ENCODE data around the gene SCGB1D1. TPM values are rescaled to one million over a fixed set of nuclear protein-coding genes. Genes with fewer than 3 reads are reported as not detected.

Gene SCGB1D1
- polyA plus RNA-seq, 1 donor from 2014 or later: not detected

DNA sequence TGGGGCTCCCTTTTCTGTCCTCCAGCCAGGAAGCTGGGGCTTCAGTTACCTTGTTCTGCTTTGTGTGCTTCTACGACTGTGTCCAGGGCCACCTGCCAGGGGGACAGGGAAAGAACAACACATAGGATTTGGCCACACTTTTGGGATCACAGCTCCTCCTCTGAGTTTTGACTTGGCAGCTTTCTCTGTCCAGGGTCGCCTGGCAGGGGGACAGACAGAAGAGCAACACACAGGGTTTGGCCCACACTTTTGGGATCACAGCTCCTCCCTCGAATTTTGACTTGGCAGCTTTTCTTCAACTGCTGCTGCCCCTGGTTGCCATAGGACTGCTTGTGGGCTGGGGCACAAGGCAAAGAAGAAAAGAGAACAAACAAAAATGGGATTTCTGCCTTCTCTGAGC, 47.1 kb upstream of the SCGB1D1 start:
- no peak overlapping the region for H3K4me3 ChIP-seq (ENCODE audit: low read length)
- no peaks in the 10 kb centered on the region for H3K36me3 ChIP-seq (ENCODE audit: insufficient read depth, low read length)
- H2AFZ ChIP-seq (ENCODE audit: low read depth, low read length): no peak overlapping the region
- no peak overlapping the region for H3K27ac ChIP-seq (ENCODE audit: low read length)
- no peaks in the 10 kb centered on the region for H3F3A ChIP-seq (ENCODE audit: insufficient read depth, low read length, poor library complexity, severe bottlenecking)
- H3K9me3 ChIP-seq (ENCODE audit: low read length): no peaks in the 10 kb centered on the region
- H3K27me3 ChIP-seq (ENCODE audit: insufficient read depth, low read depth, low read length): no peaks in the 10 kb centered on the region
- H3K4me2 ChIP-seq (ENCODE audit: low read length): no peak overlapping the region
- no peaks in the 10 kb centered on the region for H3K79me2 ChIP-seq (replicated peaks; ENCODE audit: insufficient read depth, low read length)
- H3K9me2 ChIP-seq (ENCODE audit: insufficient read depth, low read length): no peaks in the 10 kb centered on the region
- no peak overlapping the region for H3K9ac ChIP-seq (ENCODE audit: low read length)
- no peak for TF ChIP-seq TAF1 (IDR thresholded peaks at IDR 0.05; ENCODE audit: low read depth)
- no peak for TF ChIP-seq MXI1 (conservative IDR thresholded peaks at IDR 0.05; ENCODE audit: poor library complexity, severe bottlenecking)
- no peak for TF ChIP-seq POLR2AphosphoS5 (IDR thresholded peaks at IDR 0.05)
- no peak for TF ChIP-seq SMC3 (conservative IDR thresholded peaks at IDR 0.05; ENCODE audit: poor library complexity)
- TF ChIP-seq, protein P1, sequence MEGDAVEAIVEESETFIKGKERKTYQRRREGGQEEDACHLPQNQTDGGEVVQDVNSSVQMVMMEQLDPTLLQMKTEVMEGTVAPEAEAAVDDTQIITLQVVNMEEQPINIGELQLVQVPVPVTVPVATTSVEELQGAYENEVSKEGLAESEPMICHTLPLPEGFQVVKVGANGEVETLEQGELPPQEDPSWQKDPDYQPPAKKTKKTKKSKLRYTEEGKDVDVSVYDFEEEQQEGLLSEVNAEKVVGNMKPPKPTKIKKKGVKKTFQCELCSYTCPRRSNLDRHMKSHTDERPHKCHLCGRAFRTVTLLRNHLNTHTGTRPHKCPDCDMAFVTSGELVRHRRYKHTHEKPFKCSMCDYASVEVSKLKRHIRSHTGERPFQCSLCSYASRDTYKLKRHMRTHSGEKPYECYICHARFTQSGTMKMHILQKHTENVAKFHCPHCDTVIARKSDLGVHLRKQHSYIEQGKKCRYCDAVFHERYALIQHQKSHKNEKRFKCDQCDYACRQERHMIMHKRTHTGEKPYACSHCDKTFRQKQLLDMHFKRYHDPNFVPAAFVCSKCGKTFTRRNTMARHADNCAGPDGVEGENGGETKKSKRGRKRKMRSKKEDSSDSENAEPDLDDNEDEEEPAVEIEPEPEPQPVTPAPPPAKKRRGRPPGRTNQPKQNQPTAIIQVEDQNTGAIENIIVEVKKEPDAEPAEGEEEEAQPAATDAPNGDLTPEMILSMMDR (IDR thresholded peaks at IDR 0.05; ENCODE audit: poor library complexity, severe bottlenecking): no peak
- TF ChIP-seq EP300 (conservative IDR thresholded peaks at IDR 0.05; ENCODE audit: poor library complexity, severe bottlenecking): no peak
- no peak for TF ChIP-seq RAD21 (conservative IDR thresholded peaks at IDR 0.05)
- no peak for TF ChIP-seq EZH2 (IDR thresholded peaks at IDR 0.05; ENCODE audit: borderline replicate concordance, insufficient read depth, low read length, poor library complexity, severe bottlenecking)
- TF ChIP-seq, protein P2, sequence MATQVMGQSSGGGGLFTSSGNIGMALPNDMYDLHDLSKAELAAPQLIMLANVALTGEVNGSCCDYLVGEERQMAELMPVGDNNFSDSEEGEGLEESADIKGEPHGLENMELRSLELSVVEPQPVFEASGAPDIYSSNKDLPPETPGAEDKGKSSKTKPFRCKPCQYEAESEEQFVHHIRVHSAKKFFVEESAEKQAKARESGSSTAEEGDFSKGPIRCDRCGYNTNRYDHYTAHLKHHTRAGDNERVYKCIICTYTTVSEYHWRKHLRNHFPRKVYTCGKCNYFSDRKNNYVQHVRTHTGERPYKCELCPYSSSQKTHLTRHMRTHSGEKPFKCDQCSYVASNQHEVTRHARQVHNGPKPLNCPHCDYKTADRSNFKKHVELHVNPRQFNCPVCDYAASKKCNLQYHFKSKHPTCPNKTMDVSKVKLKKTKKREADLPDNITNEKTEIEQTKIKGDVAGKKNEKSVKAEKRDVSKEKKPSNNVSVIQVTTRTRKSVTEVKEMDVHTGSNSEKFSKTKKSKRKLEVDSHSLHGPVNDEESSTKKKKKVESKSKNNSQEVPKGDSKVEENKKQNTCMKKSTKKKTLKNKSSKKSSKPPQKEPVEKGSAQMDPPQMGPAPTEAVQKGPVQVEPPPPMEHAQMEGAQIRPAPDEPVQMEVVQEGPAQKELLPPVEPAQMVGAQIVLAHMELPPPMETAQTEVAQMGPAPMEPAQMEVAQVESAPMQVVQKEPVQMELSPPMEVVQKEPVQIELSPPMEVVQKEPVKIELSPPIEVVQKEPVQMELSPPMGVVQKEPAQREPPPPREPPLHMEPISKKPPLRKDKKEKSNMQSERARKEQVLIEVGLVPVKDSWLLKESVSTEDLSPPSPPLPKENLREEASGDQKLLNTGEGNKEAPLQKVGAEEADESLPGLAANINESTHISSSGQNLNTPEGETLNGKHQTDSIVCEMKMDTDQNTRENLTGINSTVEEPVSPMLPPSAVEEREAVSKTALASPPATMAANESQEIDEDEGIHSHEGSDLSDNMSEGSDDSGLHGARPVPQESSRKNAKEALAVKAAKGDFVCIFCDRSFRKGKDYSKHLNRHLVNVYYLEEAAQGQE (IDR thresholded peaks at IDR 0.05; ENCODE audit: borderline replicate concordance): no peak
- no peaks in the 10 kb centered on the region for H4K20me1 ChIP-seq (ENCODE audit: insufficient read depth)

DNA sequence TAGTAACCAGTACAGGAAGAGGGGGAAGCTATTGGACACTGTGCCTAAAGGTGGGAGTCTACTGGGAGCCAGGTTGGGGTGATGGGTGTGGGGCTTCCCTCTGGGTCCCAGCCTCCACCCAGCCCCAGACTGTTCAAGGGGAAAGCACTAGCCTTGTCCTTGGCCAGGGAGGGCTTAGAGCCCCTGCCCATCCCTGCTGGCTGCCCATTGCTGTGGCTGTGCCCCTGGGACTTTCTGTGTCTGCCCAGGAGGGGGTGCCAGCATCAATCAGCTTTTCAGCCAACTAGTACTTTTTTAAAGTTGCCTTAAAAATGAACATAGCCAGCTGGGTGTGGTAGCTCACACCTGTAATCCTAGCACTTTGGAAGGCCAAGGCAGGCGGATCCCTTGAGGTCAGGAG, 46.3 kb upstream of the SCGB1D1 start:
- no peaks in the 10 kb centered on the region for H3K27me3 ChIP-seq (ENCODE audit: insufficient read depth, low read depth, low read length)
- H3K4me3 ChIP-seq (ENCODE audit: low read length): no peak overlapping the region
- H3K79me2 ChIP-seq (replicated peaks; ENCODE audit: insufficient read depth, low read length): no peaks in the 10 kb centered on the region
- no peak overlapping the region for H2AFZ ChIP-seq (ENCODE audit: low read depth, low read length)
- H3K36me3 ChIP-seq (ENCODE audit: insufficient read depth, low read length): no peaks in the 10 kb centered on the region
- no peaks in the 10 kb centered on the region for H4K20me1 ChIP-seq (ENCODE audit: insufficient read depth)
- H3K9ac ChIP-seq (ENCODE audit: low read length): no peak overlapping the region
- no peak overlapping the region for H3K4me2 ChIP-seq (ENCODE audit: low read length)
- no peak overlapping the region for H3K27ac ChIP-seq (ENCODE audit: low read length)
- no peaks in the 10 kb centered on the region for H3K9me3 ChIP-seq (ENCODE audit: low read length)
- no peaks in the 10 kb centered on the region for H3F3A ChIP-seq (ENCODE audit: insufficient read depth, low read length, poor library complexity, severe bottlenecking)
- TF ChIP-seq EZH2 (IDR thresholded peaks at IDR 0.05; ENCODE audit: borderline replicate concordance, insufficient read depth, low read length, poor library complexity, severe bottlenecking) (no peak), EP300 (conservative IDR thresholded peaks at IDR 0.05; ENCODE audit: poor library complexity, severe bottlenecking) (no peak)
- no peaks in the 10 kb centered on the region for H3K9me2 ChIP-seq (ENCODE audit: insufficient read depth, low read length)

All from neural cell (in vitro differentiated cells).